HG03108 (cell line): ENCODE measurements around the gene RBFOX1.

ENCODE experiments used
- ATAC-seq: cut with Tn5 transposase; IDR thresholded peaks from one replicate; pipeline ENCODE4 v1.9.1; 2021; ENCODE audit warnings: moderate library complexity; ENCODE audit not compliant: unreplicated experiment

The RBFOX1 gene

DNA sequence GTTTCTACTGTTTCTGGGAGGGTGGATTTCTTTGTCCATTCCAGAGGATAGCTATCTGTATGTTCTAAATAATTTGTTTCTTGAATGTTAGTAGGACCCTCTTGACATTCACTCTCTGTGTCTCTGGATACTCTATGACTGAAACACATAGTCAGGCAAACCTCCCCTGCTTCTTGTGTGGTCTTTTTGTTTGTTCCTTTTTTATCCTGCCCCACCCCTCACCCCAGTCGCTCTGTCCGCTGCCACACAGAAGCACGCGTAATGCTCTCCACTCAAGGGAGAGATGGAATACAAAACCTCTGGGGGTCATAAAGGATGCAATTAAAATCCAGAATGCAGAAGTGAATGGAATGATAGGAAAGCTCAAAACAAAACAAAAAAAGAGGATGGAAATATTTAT lies 253.1 kb downstream of the RBFOX1 start:
- ATAC-seq: no peak

DNA sequence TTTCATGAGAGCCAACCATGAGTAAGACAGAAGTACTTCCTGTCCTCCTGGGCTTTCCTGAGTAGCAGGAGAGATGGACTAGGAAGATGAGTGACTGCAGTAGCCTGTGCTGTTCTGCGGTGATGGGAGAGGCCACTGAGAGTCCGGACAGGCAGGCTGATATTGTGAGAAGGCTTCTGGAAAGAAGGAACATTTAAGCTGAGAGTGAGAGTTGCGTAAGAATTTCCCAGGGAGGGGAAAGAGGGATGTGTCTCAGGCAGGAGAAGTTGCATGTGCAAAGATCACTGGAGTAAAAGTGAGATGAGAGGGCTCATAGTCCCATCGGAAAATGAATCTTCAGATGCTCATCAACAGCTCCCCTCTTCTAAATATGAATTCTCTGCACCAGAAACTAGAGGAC lies 258.3 kb downstream of the RBFOX1 start:
- ATAC-seq: no peak

DNA sequence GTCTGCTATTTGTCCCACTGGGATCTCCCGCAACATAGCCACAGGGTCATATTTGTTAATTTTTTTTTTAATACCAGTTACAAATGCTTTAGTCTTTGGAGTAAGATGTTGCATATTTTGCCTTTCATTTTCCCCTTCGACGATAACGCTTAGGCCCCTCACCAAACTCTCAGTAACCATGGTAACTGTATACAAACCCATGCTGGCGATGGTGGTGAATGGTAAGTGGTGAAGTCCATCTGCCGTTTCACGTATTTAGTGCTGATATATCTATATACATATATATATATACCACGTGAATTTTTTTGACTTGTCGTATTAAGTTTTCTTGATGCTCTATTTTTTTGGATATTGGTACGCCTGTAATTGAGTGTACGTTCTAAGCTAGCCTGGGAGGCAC lies 263.7 kb downstream of the RBFOX1 start:
- no peak for ATAC-seq

DNA sequence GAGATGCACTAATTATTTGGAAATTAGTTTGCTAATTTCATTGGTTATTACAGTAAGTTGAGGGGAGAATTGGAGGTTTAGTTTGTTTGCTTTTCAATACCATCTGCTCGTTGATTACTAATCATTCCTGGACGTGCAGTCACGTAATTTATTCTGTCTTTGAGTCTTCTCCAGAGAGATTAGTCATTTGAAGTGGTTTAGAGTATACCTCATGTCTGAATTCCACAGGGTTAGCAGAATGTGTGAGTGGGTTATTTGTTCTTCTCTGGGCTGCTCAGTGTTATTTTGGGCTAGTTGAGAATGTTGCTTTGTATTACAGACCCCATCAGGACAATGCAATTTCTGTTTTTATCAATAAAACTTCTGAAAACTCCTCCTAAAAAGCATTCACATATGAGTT lies 265.0 kb downstream of the RBFOX1 start:
- no peak for ATAC-seq

DNA sequence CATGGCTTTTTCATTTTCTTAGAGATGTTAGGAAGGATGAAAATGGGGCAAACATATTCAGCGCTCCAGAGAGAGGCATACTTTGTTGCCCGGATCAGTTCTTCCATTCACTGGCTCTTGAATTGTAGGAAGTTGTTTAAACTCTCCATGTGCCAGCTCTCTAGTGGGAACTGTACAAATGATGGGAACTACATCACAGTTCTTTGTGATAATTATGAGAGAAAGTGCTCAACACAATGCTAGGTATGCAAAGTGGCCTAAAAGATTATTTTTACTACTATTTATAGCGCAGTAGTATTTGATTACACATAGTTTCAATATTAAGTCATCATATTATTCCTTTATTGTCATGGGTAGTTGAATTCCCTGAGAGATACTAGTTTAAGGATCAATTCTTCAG lies 268.5 kb downstream of the RBFOX1 start:
- no peak for ATAC-seq

DNA sequence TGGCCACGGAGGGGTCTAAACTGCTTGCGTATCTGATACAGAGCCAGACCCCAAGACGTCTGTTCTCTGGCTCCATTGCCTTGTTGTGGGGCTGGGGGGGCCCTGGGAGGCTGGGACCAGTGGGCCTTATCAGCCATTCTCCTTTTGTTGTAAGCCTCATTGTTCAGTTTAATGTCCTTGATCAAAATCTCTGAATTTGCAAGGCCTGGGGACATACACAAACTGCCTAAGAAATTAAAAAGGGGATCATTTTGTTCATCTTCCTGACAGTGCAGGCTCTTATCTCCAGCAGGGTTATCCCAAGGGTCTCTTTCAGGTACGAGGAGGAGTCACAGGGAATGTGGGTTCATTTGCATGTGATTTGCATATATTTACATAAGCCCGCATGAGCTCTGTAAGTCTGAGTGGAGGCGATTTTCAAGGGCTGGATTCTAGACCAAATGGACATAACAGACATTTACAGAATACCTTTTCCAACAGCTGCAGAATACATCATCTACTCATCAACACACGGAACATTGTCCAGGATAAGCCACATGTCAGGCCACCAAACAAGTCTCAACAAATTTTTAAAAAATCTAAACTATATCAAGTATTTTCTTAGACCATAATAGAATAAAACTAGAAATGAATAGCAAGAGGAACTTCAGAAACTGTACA lies 269.8 kb downstream of the RBFOX1 start:
- ATAC-seq: no peak

DNA sequence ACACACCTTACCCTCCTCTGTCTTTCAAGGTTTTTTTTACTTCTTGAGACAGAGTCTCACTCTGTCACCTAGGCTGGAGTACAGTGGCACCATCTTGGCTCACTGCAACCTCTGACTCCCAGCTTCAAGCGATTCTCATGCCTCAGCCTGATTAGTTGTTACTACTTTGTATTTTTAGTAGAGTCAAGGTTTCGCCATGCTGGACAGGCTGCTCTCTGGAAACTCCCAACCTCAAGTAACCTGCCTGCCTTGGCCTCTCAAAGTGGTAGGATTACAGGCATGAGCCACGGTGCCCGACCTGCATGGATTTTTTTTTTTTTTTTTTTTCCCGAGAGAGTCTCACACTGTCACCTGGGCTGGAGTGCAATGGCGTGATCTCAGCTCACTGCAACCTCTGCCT lies 273.2 kb downstream of the RBFOX1 start:
- no peak for ATAC-seq

DNA sequence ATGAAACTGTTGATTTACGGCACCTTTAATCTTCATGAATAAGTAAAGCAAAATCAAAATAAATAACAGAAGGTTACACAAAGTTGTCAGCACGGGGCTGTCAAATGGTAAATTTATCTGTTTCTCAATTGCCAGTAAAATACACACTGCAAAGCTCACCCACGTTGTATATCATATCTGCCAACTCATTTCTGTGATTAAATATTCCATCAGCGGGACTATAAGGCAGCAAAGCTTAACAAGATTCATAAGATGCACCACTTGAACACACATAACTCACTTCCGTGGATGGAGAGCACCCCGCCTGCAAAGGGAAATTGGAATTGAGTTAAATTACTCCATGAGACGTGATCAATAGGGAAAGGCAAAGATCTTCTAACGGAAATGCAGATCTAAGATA lies 280.0 kb downstream of the RBFOX1 start:
- no peak for ATAC-seq

DNA sequence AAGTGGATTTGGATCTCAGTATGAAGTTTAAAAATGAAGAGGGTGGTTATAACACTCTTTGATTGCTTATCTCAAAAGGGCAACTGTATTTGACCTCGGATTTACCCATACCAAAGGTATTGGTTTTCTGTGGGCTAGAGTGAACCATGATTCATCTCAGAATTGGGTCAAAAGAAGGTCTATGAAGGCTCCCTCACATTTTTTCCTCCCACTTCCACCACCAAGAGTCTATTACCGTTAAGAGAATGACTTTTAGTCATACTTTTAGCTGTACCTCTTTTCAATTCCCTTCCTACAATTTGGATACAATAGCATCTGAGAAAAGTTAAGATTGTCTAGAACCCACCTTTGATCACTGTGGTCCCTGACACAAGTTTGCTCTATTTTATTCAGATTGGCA lies 280.9 kb downstream of the RBFOX1 start:
- no peak for ATAC-seq

DNA sequence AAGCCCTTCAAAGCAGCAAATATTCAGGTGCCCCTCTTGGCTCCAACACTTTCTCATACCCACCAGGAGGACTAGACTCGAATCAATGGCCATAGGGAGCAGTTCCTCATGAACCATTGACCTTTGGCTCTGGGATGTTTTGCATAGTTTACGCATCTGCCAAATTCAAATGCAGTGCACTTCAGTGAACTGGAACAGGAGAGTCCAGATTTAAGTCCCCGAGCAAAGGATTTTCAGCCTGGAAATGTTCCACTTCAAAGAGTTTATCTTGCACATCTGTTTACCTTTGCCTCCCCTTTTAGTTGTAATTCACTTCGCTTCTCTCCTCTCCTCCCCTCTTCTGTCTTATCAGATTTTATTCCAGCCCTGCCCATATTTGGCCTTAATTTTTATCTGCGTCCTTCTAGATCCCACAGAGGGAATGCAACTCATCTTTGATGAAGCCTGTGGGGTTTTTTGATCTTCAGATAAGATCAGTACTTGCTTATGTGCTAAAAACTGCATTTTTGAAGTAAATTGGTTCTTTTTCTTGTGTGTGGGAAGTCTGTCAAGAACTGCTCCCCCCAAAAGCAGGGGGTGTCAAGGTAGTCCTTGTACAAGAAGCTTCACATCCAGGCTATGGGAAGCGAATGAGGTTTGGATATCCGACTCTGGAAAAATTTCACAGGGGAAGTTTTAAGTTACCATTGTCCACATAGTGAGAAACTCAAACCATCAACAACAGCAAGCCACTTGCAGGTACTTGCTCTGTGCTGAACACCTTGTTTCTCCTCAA lies 281.6 kb downstream of the RBFOX1 start:
- no peak for ATAC-seq

DNA sequence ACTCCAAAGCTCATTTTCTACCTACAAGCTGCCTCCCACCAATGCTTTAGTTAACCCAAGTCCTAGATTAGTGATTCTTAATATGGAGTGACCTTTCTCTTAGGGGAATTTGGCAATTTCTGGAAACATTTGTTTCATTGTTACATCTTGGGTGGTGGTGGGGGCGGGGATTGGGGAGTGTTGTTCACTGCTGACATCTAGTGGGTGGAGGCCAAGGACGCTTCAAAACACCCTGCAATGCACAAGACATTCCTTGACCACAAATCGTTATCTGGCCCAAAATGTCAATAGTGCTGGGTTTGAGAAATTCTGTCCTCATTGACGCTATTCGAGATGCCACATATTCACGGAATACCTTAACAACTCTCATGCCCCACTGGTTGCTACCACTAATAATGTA lies 282.9 kb downstream of the RBFOX1 start:
- no peak for ATAC-seq

DNA sequence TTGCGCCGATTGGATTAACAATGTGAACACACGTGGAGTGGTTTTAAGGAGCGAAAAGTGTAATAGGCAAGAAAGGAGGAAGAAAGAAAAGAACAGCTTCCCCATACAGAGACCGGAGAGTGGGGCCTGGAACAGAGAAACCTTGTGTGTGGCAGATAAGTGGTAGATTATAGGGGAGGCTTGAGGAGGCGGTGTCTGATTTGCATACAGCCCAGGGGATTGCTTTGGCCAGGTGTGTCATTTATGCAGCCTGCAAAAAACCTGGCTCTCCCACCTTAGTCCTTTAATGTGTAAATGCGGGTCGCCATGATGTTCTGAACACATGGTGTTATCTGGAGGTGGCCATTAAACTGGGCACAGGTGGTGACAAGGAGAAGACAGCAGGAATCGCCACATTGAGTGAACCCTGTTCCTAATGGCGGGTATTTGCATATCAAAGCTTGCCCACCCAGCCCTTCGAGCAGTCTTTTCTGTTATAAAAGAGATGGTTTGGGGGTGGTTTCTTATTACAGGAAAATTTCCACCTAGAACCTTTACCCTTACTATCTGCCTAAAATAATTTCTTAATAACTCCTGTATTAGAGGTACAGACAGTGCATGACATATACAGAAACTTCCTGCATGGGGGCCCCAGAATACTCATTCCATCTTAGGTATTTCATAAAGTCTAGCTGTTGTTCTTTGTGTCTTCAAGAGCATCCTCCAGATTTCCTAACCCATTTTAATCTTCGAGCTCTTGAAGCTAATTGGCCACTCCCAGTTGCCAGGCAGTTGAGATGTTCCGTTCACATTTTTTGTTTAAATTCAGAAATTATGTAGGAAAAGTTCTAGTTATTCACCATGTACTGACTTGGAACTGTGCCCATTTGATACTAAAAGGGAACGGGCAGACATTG lies 292.5 kb downstream of the RBFOX1 start:
- no peak for ATAC-seq

DNA sequence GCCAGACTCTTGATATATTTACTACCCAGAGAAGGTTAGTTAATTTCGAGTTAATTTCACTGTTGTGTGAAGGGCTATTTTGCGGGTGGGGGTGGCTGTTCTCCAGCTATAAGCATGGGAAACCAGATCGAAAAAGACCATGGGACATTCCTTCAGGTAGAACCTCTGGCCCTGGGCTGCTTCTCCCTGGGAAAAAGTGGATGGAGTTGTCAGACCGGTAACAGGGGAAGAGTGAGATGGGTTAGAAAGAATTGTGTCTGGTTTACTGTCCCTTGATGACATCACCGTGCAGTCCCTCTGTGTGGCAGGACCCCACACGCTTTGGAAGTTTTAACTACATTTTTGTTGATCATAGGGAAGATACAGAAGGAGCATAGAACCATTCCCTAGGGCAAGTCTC lies 296.3 kb downstream of the RBFOX1 start:
- ATAC-seq: no peak

DNA sequence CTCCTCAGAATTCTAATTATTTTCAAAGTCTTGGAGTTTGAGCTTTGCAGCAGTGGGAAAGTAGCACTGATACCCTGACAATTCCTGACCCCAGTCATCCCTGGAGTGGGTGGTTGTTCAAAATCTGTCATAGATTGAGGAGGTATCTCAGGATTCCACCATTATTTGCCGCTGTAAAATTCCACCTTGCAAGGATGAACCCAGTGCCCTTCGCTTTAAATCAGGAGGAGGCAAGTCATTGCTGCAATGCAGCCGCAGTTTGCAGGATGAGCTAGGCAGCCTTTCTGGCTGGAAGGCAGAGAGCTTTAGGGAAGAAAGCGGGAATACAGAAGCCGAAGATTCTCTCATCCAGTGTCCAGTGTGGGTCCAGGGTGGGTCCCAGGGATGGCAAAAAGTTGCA lies 296.9 kb downstream of the RBFOX1 start:
- no peak for ATAC-seq

DNA sequence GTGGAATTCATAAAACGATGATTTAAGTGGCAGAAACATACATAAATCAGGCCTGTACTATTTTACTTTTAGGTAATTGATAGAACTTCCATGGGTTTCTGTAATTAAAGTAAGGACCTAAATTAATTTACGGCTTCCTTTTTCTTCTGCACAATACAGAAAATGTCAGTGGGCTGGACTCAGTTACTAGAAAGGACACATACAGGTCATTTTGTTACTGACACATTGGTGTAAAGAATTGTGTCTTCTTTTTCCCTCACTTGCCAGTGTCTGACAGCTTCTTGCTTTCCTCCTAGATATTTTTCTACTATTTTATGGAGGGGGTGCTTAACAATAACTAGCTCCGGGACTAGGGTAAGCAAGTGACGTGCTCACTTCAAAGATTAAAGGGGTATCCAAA lies 304.8 kb downstream of the RBFOX1 start:
- ATAC-seq: no peak

DNA sequence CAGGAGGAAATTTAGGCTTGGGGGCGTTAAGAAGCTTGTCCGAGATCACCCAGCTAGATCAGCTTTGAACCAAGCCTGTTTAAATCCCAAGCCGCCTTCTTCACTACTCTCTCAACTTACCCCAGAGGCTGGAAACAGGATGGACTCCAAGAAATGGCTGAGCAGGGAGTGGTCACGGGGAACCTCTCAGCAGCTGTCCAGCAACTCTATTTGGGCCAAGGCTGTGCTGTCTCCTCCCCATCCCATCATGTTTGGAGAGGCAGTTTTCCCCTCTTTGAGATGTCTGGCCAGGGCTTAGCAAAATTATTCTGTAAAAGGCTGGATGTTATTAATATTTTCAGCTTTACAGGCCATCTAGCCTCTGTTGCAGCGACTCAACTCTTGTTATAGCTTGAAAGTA lies 305.7 kb downstream of the RBFOX1 start:
- no peak for ATAC-seq

DNA sequence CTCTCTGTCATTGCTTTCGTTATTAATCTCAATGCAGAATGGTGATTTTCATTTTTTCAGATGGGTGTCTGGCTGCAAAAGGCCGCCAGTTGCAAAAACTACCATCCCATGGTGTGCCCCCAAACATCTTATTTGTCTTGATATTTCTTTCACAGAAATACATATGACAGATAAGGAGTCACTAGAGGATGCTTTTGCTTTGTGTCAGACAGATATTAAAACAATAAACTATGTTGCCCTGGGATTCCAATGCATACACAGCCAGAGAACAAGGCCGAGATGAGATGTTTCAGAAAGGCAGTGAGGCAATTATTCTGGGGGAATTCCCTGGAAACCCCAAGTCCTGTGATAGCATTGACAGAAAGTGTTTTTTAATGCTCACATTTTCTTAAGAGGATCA lies 307.7 kb downstream of the RBFOX1 start:
- no peak for ATAC-seq

DNA sequence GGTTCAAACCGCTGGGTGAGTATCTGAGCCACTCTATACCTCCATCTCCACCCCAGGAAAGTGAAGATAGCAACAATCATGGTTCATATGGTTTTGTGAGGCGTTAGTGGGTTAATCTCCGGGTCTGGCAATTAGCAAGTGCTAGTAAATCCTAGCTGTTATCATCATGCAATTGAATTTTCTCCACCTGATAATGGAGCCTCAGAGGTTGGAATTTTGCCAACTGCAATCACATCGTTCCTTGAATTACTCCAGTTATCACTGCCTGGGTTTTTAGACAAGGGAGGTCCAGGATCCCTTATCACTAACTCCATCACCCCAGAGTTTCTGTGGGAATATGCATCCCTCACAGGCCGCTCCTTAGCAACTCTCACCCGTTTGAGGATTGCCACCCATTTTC lies 311.5 kb downstream of the RBFOX1 start:
- no peak for ATAC-seq

DNA sequence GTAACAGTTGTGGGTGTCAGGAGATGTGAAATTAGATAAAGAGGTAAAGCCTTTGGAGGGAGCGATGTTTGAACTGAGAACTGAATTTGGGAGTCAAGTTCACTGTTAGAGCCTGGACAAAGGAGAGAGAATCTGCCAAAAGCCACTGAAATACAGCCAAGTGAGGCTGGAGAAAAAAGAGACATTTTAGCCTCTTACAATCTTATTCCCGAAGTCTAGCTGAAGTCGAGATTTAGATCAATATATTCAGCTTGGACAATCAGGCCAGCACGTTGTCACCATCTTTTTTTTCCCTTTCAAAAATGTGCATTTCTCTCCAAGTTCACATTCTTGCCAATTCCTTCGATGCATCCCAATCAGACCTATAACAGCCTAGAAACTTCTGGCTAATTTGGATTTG lies 312.2 kb downstream of the RBFOX1 start:
- no peak for ATAC-seq

DNA sequence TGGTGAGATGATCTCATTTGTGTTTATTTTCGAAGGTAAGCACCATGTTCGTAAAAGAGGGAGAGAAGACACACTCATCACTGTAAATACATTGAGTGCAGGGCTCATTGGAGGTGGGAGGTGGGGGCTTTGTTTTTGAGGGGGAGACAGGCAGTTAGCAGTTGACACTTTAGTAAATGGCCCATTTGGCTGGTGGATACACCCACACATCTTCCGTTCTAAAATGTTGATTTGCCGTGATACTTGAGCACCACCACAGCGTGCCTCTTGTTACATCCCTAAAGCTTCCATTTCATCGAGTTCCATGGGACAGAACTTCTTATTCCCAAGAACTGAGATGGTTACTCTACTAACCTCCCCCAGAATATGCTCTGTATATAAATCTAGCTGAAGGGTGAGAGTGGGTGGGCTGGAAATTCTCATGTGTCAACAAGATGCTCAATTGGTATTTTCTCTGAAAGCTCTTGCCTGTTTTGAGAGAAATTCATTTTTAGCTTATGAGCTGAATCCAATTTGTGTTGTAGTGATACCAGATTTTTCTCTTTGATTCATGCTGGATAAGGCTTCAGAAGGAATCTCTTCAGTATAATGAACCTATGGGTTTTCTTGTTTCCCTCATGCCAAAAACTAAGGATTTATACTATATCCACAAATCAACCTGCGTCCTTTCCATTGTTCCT lies 314.3 kb downstream of the RBFOX1 start:
- ATAC-seq: no peak

DNA sequence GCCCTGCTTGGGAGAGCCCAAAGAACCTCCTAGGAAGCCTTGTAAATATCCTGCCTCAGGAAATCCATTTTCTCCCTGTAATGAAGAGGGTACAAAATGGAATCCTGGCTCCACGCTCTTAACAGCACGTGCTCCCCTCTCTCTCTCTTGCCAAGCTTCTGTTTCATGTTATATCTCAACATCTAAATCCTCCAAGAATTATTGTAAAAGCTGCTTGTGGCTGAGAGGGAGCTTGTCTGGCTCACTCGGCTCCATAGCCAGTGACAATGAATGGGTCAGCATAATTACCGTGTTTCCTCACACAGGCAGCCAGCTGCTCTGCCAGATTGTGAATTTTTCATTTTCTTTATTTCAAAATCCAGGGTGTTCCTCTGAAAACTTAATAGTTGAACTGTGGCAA lies 317.8 kb downstream of the RBFOX1 start:
- ATAC-seq: no peak
